ENCODE results near the gene NSD2. TPM values are rescaled to one million over a fixed set of nuclear protein-coding genes. Genes with fewer than 3 reads are reported as not detected.

The NSD2 gene
- total RNA-seq, 1 donor from 2014 or later = 43.4 TPM

GRCh38 chr4:1976416-1977352 lies 105.5 kb downstream of the NSD2 start:
- FAIRE-seq (peak; percentile 43), DNase-seq (ENCODE audit: low read depth) (no peak)
- peaks cover 22% of the 10 kb centered on the region for H3K36me3 ChIP-seq (ENCODE audit: control insufficient read depth, insufficient read depth, low read length)

GRCh38 chr4:1978226-1978625 lies 107.0 kb downstream of the NSD2 start:
- Histone ChIP-seq H3K36me3 (ENCODE audit: control insufficient read depth, insufficient read depth, low read length) (peaks cover 22% of the 10 kb centered on the region), H3K4me3 (ENCODE audit: low read depth, low read length) (no peak overlapping the region), H3K27me3 (ENCODE audit: control insufficient read depth, insufficient read depth, low read length) (no peaks in the 10 kb centered on the region)
- DNase-seq (ENCODE audit: low read depth) (no peak), FAIRE-seq (peak; percentile 55)
- TF ChIP-seq CTCF (IDR thresholded peaks at IDR 0.05; ENCODE audit: insufficient read depth, low read length, severe bottlenecking) = no peak

More at GRCh38 chr4:1976416-1977352, 105.5 kb downstream of the NSD2 start:
- TF ChIP-seq CTCF (IDR thresholded peaks at IDR 0.05; ENCODE audit: insufficient read depth, low read length, severe bottlenecking) = no peak
- Histone ChIP-seq H3K27me3 (ENCODE audit: control insufficient read depth, insufficient read depth, low read length) (no peaks in the 10 kb centered on the region), H3K4me3 (ENCODE audit: low read depth, low read length) (no peak overlapping the region)

- no peak for TF ChIP-seq CTCF (IDR thresholded peaks at IDR 0.05; ENCODE audit: insufficient read depth, low read length, severe bottlenecking)
- no peak for FAIRE-seq
- no peak for DNase-seq (ENCODE audit: low read depth)
- H3K4me3 ChIP-seq (ENCODE audit: low read depth, low read length) = no peak overlapping the region
- H3K27me3 ChIP-seq (ENCODE audit: control insufficient read depth, insufficient read depth, low read length) = no peaks in the 10 kb centered on the region
- H3K36me3 ChIP-seq (ENCODE audit: control insufficient read depth, insufficient read depth, low read length) = peaks cover 24% of the 10 kb centered on the region
These were observed 107.7 kb downstream of the NSD2 start for GRCh38 chr4:1978741-1979476.

GRCh38 chr4:1979477-1980196 lies 108.4 kb downstream of the NSD2 start:
- H3K27me3 ChIP-seq (ENCODE audit: control insufficient read depth, insufficient read depth, low read length) = no peaks in the 10 kb centered on the region
- TF ChIP-seq CTCF (IDR thresholded peaks at IDR 0.05; ENCODE audit: insufficient read depth, low read length, severe bottlenecking) = no peak
- FAIRE-seq (peak; percentile 7), DNase-seq (ENCODE audit: low read depth) (no peak)
- peaks cover 24% of the 10 kb centered on the region for H3K36me3 ChIP-seq (ENCODE audit: control insufficient read depth, insufficient read depth, low read length)
- H3K4me3 ChIP-seq (ENCODE audit: low read depth, low read length) = no peak overlapping the region

- Histone ChIP-seq H3K4me3 (ENCODE audit: low read depth, low read length) (no peak overlapping the region), H3K36me3 (ENCODE audit: control insufficient read depth, insufficient read depth, low read length) (peaks cover 17% of the 10 kb centered on the region), H3K27me3 (ENCODE audit: control insufficient read depth, insufficient read depth, low read length) (no peaks in the 10 kb centered on the region)
- FAIRE-seq = no peak
- no peak for TF ChIP-seq CTCF (IDR thresholded peaks at IDR 0.05; ENCODE audit: insufficient read depth, low read length, severe bottlenecking)
- DNase-seq (ENCODE audit: low read depth) = no peak
These were observed 109.4 kb downstream of the NSD2 start for GRCh38 chr4:1980561-1981041.

Data from bronchial epithelial cell (primary cell).